Brain pericyte (primary cell): ENCODE results near the gene CIDEB.
"Not testable (repeated sequence)": the region's sequence is repeated elsewhere in the genome, so short reads cannot be mapped to it uniquely, and the experiment has no call there.

Experiments used
- DNase-seq: peaks from one replicate; pipeline ENCODE4 v3.0.0-alpha.2; 2012; ENCODE audit warnings: low read depth, low spot score

The CIDEB gene

DNA sequence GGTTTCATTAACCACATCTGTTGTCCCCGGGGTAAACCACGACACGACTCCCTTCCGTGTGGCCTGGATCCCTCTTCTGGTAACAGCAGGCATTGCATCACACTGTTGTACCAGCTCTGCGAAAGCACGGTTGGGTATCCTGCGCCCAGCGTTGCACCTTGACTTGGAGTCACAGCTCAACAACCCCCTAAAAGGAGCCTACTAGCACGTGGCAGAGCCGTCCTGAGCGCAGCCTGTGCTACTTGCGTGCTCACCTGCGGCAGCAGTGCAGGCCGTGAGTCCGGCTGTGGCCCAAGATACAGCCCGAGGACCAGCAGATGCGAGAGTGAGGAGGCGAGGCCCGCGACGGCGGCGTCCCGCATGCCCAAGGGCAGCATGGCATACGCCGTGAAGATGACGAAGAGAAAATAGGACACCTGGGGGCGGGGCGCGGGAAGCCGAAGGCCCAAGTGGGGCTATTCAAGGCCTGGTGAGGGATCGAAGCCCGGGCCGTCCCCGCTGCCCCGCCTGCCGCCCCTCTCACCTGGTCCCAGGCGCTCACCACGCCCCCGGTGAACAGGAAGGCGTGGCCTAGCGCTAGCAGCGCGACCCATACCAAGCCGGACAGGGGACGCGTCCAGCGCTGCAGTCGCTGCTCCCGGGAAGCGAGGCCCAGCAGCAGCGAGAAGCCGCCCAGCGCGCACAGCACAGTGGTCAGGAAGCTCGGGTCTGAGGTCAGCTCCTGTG is 24.7 kb upstream of the CIDEB start:
- no peak for DNase-seq

DNA sequence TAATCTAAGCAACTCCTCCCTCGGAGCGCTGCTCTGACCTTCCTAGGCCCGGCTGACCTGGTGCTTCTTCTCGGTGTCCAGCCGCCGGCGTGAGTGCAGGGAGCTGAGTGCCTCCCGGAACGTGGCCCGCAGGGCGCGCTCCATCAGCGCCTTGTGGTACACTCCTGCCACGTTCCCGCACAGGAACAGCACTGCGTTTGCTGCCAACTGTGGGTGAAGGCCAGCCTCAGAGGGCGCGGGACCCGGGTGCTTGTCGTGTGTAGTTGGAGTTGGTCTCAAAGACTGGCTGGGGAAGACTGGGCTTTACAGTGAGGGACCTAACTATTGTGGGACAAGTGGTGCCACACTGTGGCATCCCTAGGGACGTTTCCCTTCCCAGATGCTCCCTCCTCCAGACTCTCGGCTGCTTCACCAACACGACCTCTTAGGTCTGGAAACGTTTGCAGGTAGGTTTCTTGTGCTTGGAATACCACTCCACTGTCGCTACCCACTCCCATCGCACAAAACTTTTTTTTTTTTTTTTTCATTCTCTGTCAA is 24.0 kb upstream of the CIDEB start:
- no peak for DNase-seq

DNA sequence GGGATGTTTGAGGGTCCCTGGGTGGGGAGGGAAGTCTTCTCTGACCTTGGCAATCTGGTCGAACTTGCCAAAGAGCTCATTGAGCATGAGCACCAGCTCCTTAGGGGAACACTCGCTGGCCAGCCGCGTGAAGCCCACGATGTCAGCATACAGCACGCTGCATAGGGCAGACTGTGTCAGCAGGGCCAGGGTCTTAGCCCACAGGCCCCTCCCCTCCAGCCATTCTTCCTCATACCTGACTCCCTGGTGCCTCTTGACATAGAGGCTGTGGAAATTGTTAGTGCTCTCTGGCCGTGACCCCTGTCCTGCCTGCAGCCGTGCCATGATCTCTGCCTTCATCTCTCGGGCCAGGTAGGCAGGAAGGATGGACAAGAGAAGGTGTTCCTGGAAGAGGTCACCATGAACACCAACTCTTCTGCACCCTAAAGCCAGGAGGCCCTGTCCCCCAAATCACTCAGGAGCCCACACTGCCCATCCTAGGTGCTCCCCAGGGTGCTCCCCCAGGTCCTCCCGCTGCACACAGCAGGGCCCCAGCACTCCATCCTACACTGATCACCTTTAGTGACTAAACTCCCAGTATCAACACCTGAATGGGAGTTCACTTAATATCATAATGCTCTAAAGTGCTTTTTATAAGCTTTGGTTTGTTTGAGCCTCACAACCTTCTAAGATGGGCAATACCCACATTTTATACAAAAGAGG is 23.3 kb upstream of the CIDEB start:
- no peak for DNase-seq

DNA sequence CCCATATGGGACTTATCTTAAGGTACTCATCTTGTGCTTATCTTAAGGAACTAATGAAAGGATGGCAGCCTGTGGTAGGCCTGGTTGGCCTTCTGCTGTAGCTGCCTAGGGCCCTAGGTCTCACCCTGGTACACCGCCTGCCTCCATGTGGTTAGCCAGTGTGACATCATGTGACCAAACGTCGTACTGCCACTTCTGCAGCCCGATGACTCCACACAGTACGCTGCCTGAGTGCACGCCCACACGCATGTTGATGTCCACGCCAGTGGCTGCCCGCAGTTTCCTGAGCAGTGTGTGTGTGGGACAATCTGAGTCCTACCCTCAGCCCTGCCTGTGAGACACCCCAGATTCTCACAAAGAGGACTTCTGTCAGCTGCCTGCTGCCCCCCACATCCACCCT is 22.0 kb upstream of the CIDEB start:
- DNase-seq, result no peak

DNA sequence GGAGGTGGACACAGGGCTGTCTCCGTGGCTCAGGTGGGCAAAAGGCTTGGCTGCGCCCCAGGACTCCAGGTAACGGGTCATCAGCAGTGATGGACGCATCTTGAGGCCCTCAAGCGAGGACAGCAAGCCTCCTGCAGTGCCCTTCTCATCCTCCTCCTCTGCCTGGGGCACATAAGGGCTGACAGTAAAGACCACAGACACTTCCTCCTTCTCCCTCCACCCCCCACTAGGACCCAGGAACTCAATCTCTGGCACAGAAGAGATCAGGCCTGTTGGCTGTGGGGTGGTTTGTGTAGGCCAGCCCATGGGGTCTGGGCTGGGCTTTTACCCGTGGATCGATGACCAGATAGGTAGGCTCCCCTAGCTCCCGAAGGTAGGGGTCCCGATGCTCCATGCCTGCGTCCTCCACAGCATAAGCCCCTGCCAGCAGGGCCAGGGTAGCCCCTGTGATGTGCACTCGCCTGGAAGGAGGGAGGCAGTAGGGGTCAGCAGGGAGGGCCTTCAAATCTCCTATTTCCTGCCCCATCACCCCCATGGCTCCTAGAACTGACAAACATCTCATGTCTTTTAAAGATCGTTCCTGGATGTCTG is 21.4 kb upstream of the CIDEB start:
- no peak for DNase-seq

DNA sequence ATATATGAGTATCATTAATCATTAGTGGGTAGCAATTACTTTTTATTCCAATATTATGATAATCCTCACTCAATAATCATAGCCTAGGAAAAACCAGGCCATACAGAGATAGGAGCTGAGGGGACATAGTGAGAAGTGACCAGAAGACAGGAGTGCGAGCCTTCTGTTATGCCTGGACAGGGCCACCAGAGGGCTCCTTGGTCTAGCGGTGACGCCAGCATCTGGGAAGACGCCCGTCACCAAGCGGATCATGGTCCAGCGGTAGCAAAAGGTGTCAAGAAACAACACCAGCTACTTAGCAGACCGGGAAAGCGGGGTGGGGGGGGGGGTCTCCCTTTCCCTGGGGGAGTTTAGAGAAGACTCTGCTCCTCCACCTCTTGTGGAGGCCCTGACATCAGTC is 20.1 kb upstream of the CIDEB start:
- not testable (repeated sequence) for DNase-seq

DNA sequence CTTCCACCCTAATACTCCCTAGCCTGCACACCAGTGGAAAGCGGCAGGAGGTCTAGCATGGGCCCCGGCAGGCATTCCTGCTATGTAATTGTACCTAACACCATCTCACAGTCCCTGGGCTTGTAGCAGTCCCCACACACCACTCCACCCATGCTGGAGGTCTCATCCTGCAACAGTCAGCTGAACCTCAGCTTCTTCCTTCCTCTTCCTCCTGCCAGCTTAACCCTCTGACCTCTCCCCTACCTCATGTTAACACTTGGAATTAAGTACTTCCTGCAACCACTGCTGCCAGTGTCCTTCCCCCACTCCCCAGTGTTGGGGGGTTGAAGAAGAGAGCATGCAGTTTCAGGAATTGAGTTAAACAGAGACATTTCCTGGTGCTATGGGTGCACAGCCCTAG is 19.5 kb upstream of the CIDEB start:
- DNase-seq, result no peak

DNA sequence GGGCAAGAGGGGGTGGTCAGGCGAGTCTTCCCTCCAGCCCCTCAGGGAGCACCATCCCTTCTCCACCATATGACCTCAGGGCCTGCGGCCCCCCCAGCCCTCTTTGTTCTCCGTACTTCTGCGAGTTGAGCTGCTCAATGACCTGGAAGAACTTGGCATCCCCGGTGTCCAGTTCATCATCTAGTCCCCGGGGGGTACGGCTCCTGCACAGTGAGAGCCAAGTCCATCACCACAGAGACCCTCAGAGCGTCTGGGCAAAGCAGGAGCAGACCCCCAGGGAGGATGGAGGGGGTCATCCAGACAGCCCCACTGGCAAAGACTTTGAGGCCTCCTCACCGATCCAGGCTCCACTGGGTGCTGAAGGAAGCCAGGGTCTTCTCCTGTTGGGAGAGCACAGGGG is 18.2 kb upstream of the CIDEB start:
- DNase-seq, result no peak

DNA sequence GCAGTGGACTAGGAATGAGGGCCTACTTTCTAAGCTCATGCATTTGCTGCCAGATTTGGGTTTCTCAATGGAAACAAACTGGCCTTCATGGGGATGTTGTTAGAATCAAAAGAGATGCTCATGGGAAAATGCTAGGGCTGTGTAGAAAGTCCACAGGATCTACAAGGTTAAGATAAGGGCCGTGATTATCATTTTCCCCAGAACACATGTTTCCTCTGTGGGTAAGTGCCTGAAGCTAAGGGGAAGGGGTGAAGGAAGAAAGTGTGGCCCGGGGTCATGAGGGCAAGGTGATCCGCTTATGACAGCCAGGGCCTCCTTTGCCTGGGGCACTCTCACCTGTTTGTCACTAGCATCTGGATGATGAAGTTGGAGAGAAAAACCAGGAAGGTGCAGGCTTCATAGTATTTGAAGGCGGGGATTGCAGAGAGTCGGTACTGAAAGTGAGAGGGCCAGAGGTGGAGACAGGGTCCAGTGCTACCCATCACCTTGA is 17.3 kb upstream of the CIDEB start:
- no peak for DNase-seq

DNA sequence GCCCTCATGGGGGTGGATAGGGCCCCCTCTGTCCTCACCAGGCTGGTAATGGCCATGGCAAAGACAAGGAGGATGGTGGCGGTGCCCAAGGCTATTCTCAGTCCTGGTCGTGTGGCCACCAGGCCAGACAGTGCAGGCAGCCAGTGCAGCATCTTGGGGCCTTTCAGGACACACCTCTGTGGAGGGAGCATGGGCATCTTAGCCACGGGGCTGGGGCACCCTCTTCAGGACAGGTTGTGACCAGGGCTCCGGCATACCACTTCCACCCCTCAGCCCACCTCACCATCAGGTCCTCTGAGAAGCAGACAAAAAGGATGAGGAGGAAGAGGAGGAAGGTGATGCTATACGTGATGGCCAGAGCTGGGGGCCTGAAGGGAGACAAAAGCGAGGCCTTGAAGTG is 16.2 kb upstream of the CIDEB start:
- DNase-seq, result no peak

DNA sequence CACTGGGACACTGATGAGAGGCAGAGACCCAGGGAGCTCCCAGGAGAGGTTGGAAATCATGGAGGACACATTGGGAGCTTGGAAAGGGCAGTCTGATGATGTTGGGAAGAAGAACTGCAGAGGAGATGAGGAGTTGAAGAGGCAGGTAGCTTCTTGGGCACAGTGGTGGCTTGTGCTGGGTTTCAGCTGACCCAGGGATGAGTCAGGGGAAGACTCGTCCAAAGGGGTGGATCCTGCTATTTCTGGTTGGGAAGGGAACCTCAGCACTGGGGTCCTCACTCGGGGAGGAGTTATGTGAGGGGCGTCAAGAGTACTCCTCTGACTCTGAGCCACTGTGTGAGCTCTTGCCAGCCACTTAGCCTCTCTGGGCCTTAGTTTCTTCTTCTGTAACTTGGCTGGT is 15.6 kb upstream of the CIDEB start:
- no peak for DNase-seq

DNA sequence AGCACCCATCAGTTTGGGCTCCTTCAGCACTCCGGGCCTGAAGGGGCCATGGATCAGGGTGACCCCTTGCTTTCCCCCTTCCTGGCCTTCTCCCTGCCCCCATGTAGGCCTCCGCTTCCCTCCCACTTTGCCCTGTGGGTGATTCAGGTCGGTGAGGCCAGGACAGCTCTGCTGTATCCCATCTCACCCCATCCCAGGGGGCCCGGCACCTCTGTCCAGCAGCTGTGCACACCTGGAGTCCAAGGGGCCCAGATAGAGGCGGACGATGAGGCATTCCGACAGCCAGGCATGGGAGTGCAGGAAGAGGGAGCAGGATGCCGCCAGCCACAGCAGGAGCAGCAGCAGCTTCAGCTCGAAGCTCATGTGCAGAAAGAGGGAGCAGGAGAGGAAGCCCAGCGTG is 14.9 kb upstream of the CIDEB start:
- no peak for DNase-seq

DNA sequence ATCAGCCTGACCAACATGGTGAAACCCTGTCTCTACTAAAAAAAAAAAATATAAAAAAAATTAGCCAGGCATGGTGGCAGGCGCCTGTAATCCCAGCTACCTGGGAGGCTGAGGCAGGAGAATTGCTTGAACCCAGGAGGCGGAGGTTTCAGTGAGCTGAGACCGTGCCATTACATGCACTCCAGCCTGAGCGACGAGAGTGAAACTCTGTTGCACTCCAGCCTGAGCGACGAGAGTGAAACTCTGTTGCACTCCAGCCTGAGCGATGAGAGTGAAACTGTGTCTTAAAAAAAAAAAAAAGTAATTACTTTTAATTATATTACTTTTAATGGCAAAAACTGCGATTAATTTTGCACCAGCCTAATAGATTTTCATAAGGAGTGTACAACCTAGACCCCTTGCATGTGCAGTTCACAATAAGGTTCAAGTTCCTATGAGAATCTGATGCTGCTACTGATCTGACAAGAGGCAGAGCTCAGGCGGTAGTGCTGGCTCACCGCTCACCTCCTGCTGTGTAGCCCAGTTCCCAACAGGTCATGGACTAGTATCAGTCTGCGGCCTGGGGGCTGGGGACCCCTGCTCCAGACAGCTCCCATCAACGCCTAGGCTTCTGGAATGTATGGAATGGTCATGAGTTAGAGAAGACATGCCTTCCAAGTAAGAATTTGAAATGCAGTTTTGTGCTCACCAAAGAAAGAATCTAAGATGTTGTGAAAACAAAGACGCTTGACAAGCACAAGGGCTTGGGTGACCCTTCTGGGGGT is 13.6 kb upstream of the CIDEB start:
- no peak for DNase-seq

DNA sequence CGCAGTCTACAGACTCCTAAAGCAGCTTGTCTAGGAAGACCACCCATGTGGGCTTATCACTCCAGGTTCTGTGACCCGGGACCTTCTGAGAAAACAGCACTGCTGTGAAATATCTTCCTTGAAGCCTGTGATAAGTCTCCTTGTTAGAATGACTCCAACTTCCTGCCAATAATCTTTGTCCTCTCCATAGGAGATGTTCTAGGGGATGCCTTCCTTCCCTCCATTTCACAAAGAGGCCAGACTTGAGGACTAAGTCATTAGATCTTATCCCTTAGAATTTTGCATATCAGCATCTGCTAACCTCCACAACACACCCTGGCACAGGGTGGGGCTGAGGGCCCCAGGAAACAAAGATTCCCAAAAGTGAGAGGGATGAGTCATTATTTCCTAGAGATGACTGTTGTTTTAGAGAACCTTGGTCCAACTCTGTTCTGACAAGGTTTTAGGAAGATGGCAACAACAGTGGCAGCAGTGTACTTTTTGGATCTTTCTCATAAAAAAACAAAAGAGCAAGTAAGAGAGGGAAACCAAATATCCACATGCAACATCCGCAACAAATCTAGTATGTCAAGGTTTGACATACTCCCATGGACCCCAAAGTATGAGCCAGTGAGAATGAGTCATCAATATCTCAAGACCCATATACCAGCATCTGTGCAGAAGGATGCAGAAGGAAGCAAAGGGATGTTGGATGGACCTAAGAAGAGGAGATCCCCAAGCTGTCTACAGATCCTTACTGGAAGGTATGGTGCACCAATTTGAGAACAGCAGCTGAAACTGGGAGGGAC is 9.6 kb upstream of the CIDEB start:
- no peak for DNase-seq

DNA sequence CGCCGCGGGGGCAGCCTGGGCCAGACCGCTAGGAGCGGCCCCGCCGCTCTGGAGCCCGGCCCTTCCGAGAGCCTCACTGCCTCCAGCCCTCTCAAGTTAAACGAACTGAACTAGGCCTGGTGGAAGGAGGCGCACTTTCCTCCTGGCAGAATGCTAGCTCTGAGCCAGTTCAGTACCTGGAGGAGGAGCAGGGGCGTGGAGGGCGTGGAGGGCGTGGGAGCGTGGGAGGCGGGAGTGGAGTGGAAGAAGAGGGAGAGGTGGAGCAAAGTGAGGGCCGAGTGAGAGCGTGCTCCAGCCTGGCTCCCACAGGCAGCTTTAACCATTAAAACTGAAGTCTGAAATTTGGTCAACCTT is 8.8 kb upstream of the CIDEB start:
- DNase-seq, result no peak

DNA sequence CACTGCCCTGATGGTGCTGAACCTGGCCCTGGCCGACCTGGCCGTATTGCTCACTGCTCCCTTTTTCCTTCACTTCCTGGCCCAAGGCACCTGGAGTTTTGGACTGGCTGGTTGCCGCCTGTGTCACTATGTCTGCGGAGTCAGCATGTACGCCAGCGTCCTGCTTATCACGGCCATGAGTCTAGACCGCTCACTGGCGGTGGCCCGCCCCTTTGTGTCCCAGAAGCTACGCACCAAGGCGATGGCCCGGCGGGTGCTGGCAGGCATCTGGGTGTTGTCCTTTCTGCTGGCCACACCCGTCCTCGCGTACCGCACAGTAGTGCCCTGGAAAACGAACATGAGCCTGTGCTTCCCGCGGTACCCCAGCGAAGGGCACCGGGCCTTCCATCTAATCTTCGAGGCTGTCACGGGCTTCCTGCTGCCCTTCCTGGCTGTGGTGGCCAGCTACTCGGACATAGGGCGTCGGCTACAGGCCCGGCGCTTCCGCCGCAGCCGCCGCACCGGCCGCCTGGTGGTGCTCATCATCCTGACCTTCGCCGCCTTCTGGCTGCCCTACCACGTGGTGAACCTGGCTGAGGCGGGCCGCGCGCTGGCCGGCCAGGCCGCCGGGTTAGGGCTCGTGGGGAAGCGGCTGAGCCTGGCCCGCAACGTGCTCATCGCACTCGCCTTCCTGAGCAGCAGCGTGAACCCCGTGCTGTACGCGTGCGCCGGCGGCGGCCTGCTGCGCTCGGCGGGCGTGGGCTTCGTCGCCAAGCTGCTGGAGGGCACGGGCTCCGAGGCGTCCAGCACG is 8.2 kb upstream of the CIDEB start:
- no peak for DNase-seq

DNA sequence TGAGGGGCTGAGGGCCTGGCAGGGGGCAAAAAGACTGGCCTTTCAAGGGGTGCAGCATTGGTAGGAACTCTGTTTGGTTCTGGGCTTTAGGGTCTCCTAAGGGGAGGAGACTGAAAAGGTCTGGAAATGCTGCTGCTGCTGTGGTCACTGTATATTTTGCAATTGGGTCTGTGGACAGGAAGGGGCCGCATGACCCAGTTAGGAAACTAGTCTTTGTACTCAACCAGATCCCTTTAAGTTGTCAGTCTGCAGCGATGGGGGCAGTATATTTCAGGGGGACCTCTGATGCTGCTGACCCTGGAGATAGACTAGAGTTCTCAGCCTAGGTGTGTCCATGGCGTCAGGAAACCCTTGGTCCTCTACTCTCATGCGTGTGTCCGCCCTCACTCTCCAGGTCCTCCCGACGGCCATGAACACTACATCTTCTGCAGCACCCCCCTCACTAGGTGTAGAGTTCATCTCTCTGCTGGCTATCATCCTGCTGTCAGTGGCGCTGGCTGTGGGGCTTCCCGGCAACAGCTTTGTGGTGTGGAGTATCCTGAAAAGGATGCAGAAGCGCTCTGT is 7.5 kb upstream of the CIDEB start:
- no peak for DNase-seq

DNA sequence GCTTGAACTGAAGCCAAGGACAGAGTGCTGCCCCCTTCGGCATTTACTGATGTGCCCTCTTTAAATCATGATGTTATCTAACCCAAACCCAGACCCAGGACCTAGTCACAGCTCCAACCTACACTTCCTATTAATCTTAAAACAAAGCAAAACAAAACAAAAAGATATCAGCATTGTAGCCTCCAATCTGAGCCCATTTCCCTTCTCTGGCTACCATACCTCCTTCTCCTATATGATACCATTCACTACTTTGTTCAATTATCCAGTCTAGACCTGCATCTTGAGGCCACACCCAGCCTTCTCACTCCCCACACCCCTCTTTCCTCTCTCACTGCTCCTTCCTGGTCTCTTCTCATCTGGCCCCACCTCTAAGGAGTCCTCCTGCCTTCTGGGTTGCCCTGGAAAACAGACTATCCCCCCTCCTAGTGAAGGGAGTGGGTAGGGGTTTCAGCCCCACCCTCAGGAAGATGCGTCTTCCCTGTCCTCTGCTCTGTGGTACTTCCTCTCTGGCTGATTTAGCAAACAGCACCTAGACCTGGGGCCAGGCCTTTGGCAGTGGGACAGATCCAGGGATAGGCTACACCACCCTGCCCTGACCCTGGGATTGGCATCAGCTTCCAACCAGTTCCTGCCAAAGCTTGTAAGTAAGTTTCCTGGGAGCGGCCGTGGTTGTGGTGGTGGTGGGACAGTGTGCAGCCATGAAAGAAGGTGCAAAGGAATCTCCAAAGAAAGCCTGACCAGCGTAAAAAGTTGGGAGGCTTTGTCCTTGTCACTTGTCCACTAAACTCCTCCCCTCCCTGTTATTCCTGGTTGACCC is 6.8 kb upstream of the CIDEB start:
- DNase-seq, result no peak

DNA sequence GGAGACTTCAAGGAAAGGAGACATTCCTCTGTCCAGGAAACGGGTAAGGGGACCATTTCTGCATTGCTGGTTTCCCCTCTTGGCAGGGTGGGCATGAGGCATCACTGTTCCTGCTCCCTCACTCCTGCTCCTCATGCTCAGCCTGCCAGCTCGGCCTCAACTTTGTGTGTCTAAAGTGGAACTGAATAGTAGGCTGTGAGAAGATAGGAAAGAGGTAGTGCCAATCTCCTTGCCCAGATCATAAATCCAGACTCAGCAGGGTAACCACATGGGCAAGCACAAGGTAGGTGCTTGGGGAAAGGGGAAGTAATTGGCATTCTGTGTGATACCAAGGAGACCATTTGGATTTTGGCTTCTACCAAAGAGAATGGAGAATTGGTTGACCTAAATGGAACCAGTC is 6.1 kb upstream of the CIDEB start:
- DNase-seq, result no peak
